H1 (cell line): ENCODE data around the gene FBN3. TPM values are rescaled to one million over a fixed set of nuclear protein-coding genes. Genes with fewer than 3 reads are reported as not detected.

ENCODE experiments used
- NANOG ChIP-seq: IDR thresholded peaks from 2 replicates; pipeline ENCODE4 v1.6.1; 2011; ENCODE audit warnings: low read length, low read depth, mild to moderate bottlenecking, inconsistent platforms; ENCODE audit not compliant: insufficient read depth, poor library complexity, severe bottlenecking
- polyA plus RNA-seq, 7 experiments: library from polyadenylated mRNA; depleted of rRNA in 3 of 7; stranded (reverse) in 5 of 7; unstranded in 2 of 7; fragments of >200 nt in 5 of 7; fragments of 200-250 nt in 2 of 7; gene quantifications; 1 replicate in 5 of 7; 2 replicates in 1 of 7; 4 replicates in 1 of 7; pipeline versions ENCODE4 v1.2.1 to v1.2.3, GENCODE V29; 2011 to 2013; ENCODE audit warnings: missing spikeins in 2 of 7, mixed read lengths in 2 of 7
- total RNA-seq: library from RNA; stranded (reverse); fragmentation: NEBNext Ultra II Directional; extraction: Animal tissue kit (Norgen Biotek cat#: 25700); gene quantifications from 2 replicates; pipeline ENCODE4 v1.2.1, GENCODE V29; 2021

FBN3 gene
- total and polyA plus RNA-seq, 2 of the 8 experiments (the other 6 are each of a cell fraction or from before 2014, with no cell fraction given) = 37.1 to 38.7 TPM

- no peak for TF ChIP-seq NANOG
These were observed 7.5 kb downstream of the FBN3 start (continued) for GRCh38 chr19:8141726-8142512.
